OCI-LY3 (cell line): ENCODE data around the gene SRSF4.

Experiments used
- EZH2phosphoT487 ChIP-seq: fragments of 200-600 bp; shearing (Covaris generic); IDR thresholded peaks from 2 replicates; pipeline ENCODE4 v1.6.1; 2018; ENCODE audit warnings: antibody characterized with exemption, mixed run types, low read depth
- TF ChIP-seq, protein P1 (sequence below): fragments of 200-600, 300-600 bp; sonication (generic); IDR thresholded peaks from 2 replicates; pipeline ENCODE4 v1.5.1; 2014; ENCODE audit warnings: antibody characterized with exemption, low read length, low read depth

DNA sequence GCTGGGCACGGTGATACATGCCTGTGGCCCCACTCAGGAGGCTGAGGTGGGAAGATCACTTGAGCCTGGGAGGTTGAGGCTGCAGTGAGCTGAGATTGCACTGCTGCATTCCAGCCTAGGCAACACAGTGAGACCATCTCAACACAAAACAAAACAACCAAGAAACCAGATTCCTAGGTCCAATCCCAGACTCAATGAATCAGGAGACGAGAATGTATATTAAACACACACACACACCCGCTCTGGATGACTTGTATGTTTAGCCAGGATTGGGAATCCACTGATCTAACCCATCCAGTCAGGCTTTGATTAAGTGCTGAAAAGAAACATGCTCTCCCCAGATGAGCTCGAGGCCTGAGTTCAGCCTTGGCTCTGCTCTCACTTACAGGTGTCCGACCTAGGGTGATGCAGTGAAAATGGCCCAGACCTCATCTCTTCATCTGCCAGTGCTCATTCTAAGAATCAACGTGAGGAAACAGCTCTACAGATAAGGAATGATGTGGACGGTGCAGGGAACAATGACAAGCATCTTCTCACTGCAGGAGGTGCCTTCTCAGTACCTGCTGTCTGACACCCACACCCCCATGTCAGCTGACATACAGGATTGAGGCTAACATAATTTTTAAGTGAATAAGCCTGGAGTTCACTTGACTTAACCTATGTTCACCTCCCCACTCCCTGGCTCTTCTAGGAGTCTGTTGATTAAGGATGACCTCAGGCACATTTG lies 15.3 kb upstream of the SRSF4 start:
- TF ChIP-seq, protein P1, sequence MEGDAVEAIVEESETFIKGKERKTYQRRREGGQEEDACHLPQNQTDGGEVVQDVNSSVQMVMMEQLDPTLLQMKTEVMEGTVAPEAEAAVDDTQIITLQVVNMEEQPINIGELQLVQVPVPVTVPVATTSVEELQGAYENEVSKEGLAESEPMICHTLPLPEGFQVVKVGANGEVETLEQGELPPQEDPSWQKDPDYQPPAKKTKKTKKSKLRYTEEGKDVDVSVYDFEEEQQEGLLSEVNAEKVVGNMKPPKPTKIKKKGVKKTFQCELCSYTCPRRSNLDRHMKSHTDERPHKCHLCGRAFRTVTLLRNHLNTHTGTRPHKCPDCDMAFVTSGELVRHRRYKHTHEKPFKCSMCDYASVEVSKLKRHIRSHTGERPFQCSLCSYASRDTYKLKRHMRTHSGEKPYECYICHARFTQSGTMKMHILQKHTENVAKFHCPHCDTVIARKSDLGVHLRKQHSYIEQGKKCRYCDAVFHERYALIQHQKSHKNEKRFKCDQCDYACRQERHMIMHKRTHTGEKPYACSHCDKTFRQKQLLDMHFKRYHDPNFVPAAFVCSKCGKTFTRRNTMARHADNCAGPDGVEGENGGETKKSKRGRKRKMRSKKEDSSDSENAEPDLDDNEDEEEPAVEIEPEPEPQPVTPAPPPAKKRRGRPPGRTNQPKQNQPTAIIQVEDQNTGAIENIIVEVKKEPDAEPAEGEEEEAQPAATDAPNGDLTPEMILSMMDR: no peak
- TF ChIP-seq EZH2phosphoT487: no peak
